Neural cell (in vitro differentiated cells): ENCODE measurements around the gene CLIC4.
"Not testable (repeated sequence)": the region's sequence is repeated elsewhere in the genome, so short reads cannot be mapped to it uniquely, and the experiment has no call there.

Experiments
- CTCF ChIP-seq: fragments of 450-650 bp; IDR thresholded peaks from 2 replicates; pipeline ENCODE4 v1.5.1; 2014; ENCODE audit warnings: antibody characterized with exemption, mild to moderate bottlenecking, moderate library complexity; ENCODE audit not compliant: poor library complexity, severe bottlenecking
- EP300 ChIP-seq: fragments of 450-650 bp; conservative IDR thresholded peaks from 2 replicates; pipeline ENCODE4 v1.6.1; 2014; ENCODE audit warnings: antibody characterized with exemption, mild to moderate bottlenecking, moderate library complexity; ENCODE audit not compliant: poor library complexity, severe bottlenecking
- EZH2 ChIP-seq: fragments of 200-600, 300-800 bp; shearing (Covaris generic), sonication (generic); IDR thresholded peaks from 2 replicates; pipeline ENCODE4 v1.6.1; 2014; ENCODE audit warnings: antibody characterized with exemption, low read length, borderline replicate concordance, mild to moderate bottlenecking; ENCODE audit not compliant: insufficient read depth, poor library complexity, severe bottlenecking
- POLR2AphosphoS5 ChIP-seq: IDR thresholded peaks from 2 replicates; pipeline ENCODE4 v1.6.1; 2012
- RAD21 ChIP-seq: fragments of 450-650 bp; conservative IDR thresholded peaks from 2 replicates; pipeline ENCODE4 v1.6.1; 2014; ENCODE audit warnings: antibody characterized with exemption, mild to moderate bottlenecking, moderate library complexity
- TF ChIP-seq, protein P1 (sequence below): IDR thresholded peaks from 2 replicates; pipeline ENCODE4 v1.6.1; 2012; ENCODE audit warnings: borderline replicate concordance

- TF ChIP-seq CTCF, RAD21, POLR2AphosphoS5, EP300, EZH2: not testable (repeated sequence)
- TF ChIP-seq, protein P1, sequence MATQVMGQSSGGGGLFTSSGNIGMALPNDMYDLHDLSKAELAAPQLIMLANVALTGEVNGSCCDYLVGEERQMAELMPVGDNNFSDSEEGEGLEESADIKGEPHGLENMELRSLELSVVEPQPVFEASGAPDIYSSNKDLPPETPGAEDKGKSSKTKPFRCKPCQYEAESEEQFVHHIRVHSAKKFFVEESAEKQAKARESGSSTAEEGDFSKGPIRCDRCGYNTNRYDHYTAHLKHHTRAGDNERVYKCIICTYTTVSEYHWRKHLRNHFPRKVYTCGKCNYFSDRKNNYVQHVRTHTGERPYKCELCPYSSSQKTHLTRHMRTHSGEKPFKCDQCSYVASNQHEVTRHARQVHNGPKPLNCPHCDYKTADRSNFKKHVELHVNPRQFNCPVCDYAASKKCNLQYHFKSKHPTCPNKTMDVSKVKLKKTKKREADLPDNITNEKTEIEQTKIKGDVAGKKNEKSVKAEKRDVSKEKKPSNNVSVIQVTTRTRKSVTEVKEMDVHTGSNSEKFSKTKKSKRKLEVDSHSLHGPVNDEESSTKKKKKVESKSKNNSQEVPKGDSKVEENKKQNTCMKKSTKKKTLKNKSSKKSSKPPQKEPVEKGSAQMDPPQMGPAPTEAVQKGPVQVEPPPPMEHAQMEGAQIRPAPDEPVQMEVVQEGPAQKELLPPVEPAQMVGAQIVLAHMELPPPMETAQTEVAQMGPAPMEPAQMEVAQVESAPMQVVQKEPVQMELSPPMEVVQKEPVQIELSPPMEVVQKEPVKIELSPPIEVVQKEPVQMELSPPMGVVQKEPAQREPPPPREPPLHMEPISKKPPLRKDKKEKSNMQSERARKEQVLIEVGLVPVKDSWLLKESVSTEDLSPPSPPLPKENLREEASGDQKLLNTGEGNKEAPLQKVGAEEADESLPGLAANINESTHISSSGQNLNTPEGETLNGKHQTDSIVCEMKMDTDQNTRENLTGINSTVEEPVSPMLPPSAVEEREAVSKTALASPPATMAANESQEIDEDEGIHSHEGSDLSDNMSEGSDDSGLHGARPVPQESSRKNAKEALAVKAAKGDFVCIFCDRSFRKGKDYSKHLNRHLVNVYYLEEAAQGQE, result not testable (repeated sequence)
These were observed 39.2 kb upstream of the CLIC4 start for GRCh38 chr1:24706074-24706389.
